Measurements from ENCODE around the gene JCHAIN. TPM values are rescaled to one million over a fixed set of nuclear protein-coding genes. Genes with fewer than 3 reads are reported as not detected.
"Not testable (repeated sequence)": the region's sequence is repeated elsewhere in the genome, so short reads cannot be mapped to it uniquely, and the experiment has no call there.

Gene JCHAIN
- total RNA-seq, 1 experiment from 2014 or later, result not detected

DNA sequence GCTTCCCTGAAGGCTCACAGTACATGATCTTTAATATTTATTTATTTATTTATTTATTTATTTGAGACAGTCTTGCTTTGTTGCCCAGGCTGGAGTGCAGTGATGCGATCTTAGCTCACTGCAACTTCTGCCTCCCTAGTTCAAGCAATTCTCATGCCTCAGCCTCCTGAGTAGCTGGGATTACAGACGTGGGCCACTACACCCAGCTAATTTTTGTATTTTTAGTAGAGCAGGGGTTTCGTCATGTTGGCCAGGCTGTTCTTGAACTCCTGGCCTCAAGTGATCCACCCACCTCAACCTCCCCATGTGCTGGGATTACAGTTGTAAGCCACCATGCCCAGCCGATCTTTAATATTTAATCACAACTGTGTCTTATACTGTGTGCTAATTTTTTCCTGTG lies 15.6 kb downstream of the JCHAIN start:
- H3K9me3 ChIP-seq (replicated peaks); H3K27ac ChIP-seq; H3K27me3 ChIP-seq (replicated peaks); H3K4me1 ChIP-seq (replicated peaks); DNase-seq (ENCODE audit: low read depth in 1 of 2, low spot score in 2 of 2); H3K4me3 ChIP-seq; H3K36me3 ChIP-seq: not testable (repeated sequence)

DNA sequence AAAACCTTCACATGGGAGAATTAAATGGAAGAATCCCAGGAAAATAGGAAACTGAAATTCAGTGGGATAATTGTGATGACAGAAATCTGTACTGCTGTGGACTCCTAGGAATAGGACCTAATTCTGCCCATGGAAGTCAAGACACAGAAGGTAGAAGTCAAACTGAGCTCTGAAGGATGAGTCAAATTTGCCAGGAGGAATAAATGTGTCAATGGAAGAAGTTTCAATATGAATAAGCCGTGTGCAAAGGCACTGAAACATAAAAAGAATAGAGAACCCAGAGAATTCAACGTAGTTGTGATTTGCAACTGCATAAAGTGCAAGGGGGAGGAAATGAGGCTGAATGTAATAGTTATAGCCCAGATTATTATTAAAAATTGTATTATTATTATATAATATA lies 26.1 kb downstream of the JCHAIN start:
- H3K4me1 ChIP-seq (replicated peaks), result no peaks in the 10 kb centered on the region
- no peaks in the 10 kb centered on the region for H3K27me3 ChIP-seq (replicated peaks)
- H3K36me3 ChIP-seq, result no peaks in the 10 kb centered on the region
- no peaks in the 10 kb centered on the region for H3K9me3 ChIP-seq (replicated peaks)
- DNase-seq (ENCODE audit: low read depth in 1 of 2, low spot score in 2 of 2), result no peak
- H3K27ac ChIP-seq, result no peak overlapping the region
- H3K4me3 ChIP-seq, result no peak overlapping the region

DNA sequence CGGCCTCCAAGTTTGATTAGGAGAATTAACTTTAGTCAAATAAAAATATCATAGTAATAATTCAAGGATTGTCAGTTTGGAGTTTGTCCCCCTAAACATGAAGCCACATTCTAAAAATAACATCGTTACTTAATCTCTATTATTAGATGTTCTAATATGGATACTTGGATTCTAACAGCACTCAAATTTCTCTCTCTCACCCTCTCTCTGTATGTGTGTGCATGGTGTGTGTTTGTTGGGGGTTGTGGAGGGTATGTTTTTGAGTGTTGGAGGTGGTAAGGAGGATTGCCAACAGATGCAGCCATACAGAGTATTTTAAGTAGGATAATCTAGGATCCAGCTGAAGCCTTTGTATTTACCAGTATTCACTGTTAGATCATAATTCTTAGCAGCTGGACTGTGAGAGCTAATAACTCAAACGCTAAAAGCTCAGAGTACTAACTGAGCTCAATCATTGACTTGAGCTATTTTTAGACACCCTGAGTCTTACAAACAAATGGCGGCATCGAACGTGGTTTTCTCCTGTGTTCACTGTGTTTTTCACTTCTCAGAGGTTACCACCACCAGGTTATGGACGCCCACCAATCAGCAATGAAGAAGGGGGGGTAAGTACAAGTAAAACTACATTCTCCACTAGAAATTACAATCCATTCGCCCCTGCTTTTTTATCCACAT lies 28.9 kb downstream of the JCHAIN start:
- Histone ChIP-seq H3K27me3 (replicated peaks) (no peaks in the 10 kb centered on the region), H3K4me3 (no peak overlapping the region), H3K9me3 (replicated peaks) (no peaks in the 10 kb centered on the region), H3K36me3 (no peaks in the 10 kb centered on the region), H3K4me1 (replicated peaks) (no peaks in the 10 kb centered on the region), H3K27ac (no peak overlapping the region)
- no peak for DNase-seq (ENCODE audit: low read depth in 1 of 2, low spot score in 2 of 2)

DNA sequence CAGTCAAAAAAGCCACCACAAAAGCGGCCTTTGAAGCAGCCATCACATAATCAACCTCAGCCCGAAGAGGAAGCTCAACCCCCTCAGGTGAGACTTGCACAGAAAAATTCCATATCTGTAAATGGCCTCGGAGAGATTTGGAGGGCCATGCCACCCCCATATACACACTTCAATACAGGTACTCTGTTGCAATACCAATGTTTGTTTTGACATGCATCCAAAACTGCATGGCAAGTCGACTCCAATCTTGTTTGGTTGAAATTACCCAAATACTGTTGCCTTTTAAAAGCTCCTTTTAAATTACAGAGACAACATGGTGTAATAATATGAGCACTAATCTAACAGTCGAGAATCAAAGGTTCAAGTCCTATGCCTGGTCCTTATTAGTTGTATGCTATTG lies 31.8 kb downstream of the JCHAIN start:
- no peak for DNase-seq (ENCODE audit: low read depth in 1 of 2, low spot score in 2 of 2)
- no peaks in the 10 kb centered on the region for H3K36me3 ChIP-seq
- H3K9me3 ChIP-seq (replicated peaks), result no peaks in the 10 kb centered on the region
- no peaks in the 10 kb centered on the region for H3K27me3 ChIP-seq (replicated peaks)
- H3K4me1 ChIP-seq (replicated peaks), result no peaks in the 10 kb centered on the region
- H3K4me3 ChIP-seq, result no peak overlapping the region
- H3K27ac ChIP-seq, result no peak overlapping the region

DNA sequence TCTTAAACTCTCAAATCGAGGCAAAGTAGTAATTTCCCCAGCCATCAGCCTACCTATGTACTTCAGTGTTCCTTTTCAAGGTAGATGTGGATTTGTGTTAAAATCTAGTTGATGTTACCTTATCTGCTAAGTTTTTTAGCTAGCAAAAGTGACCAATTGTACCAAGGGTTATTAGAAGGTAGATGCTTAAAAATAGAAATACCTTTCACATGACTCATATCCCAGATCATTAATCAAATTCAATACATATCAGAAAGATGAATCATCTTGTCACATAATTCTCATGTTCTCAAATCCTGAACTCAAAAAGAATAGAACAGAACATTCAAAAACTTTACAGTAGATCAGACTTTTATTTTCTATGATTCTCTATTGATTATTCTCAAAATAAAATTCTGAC lies 34.3 kb downstream of the JCHAIN start:
- Histone ChIP-seq H3K36me3 (no peaks in the 10 kb centered on the region), H3K4me1 (replicated peaks) (no peaks in the 10 kb centered on the region), H3K4me3 (no peak overlapping the region), H3K27me3 (replicated peaks) (no peaks in the 10 kb centered on the region), H3K9me3 (replicated peaks) (no peaks in the 10 kb centered on the region), H3K27ac (no peak overlapping the region)
- DNase-seq (ENCODE audit: low read depth in 1 of 2, low spot score in 2 of 2), result no peak

DNA sequence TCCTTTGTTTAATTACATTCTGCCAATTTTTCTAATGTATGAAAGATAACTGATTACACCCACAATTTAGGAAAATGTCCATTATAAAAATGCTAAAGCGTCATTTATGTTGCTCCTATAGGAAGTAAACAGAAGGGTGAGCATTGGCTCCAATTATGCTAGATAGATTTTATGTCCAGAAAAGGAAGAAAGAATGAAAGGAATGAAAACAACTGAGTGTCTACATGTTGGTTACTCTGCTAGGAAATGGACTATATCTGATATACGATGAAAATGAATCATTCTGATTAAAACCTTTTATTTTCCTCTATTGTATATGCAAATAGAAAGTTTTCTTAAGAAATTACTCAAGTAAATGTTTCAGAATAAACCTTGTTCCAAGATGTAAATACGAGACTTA lies 36.1 kb downstream of the JCHAIN start:
- no peak overlapping the region for H3K4me3 ChIP-seq
- no peaks in the 10 kb centered on the region for H3K9me3 ChIP-seq (replicated peaks)
- no peaks in the 10 kb centered on the region for H3K27me3 ChIP-seq (replicated peaks)
- no peak overlapping the region for H3K27ac ChIP-seq
- H3K36me3 ChIP-seq, result no peaks in the 10 kb centered on the region
- no peaks in the 10 kb centered on the region for H3K4me1 ChIP-seq (replicated peaks)
- DNase-seq (ENCODE audit: low read depth in 1 of 2, low spot score in 2 of 2), result no peak

DNA sequence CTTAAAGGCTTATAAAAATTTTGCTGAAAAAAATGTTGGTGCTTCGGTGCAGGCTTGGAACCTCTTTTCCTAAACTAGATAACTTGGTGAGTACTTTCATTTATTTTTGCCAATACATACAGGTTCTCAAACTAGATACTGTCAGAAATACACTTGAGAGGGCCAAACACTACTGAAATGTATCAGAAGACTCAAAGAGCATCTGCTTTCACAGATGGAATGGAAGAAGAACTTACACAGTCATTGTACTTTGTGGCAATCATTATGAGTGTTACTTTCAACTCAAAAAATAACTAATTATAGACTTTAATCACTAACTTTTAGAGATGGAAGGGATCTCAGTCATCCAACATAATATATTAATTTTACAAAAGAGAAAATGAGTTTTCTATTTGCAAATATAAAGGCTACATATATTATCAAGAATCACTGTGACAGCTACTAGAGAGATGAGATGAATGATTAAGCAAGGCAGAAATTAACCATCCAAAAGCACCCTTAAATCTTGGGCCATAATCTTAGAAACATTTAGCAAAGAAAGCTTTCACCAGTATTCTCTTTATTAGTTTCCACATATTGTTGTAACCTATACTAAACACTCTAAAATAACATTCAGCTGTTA lies 36.7 kb downstream of the JCHAIN start:
- H3K36me3 ChIP-seq, result no peaks in the 10 kb centered on the region
- H3K27ac ChIP-seq, result no peak overlapping the region
- H3K27me3 ChIP-seq (replicated peaks), result no peaks in the 10 kb centered on the region
- H3K4me3 ChIP-seq, result no peak overlapping the region
- DNase-seq (ENCODE audit: low read depth in 1 of 2, low spot score in 2 of 2), result no peak
- H3K4me1 ChIP-seq (replicated peaks), result no peaks in the 10 kb centered on the region
- no peaks in the 10 kb centered on the region for H3K9me3 ChIP-seq (replicated peaks)

DNA sequence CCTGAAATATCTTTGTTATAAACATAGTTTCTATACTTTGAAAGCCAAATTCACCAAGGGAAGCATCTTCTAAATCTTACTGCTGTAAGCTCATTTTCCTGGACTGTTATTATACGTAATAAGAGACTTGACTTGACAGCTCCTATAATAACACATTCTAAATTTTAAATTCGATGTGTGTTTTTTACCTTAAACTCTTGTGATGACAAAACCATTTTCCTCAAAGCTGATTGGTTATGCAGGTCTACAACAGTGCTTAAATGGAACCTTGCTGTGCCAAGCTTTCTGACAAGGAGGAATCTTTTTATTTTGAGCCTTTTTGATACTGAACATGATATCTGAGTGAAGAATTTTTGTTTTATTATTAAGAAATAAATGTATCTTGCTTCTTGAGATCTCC lies 37.9 kb downstream of the JCHAIN start, which contains the start of gene ENAM:
Gene ENAM, plus strand, starts transcription at position 301 of the 400 bp plus-strand sequence. CDS start 757 bp downstream, outside the sequence.
- no peak for DNase-seq (ENCODE audit: low read depth in 1 of 2, low spot score in 2 of 2)
- Histone ChIP-seq H3K4me3 (no peak within 1 kb of the TSS), H3K27me3 (replicated peaks) (no peaks in the 10 kb centered on the region), H3K9me3 (replicated peaks) (no peaks in the 10 kb centered on the region), H3K27ac (no peak within 1 kb of the TSS), H3K4me1 (replicated peaks) (no peaks in the 10 kb centered on the region), H3K36me3 (no peaks in the 10 kb centered on the region)

DNA sequence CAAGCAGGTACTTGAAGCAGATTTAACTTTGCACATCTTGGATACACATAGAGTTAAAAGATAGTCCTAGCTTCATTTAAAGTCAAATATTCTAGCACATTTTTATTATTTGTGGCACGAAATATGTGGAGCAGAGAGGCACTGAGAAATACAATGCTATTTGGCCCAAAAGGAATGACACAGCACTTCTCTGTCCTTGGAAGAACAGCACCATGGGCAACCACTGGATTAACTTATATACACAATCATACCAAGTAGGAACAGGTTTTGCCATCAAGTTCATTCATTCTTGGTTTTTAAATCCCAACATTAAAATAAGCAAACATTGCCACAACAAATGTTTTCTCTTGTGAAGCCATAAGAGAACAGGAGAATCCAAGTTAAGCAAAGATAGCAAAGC lies 38.7 kb downstream of the JCHAIN start:
- no peak for DNase-seq (ENCODE audit: low read depth in 1 of 2, low spot score in 2 of 2)
- H3K4me3 ChIP-seq, result no peak overlapping the region
- no peaks in the 10 kb centered on the region for H3K9me3 ChIP-seq (replicated peaks)
- H3K27me3 ChIP-seq (replicated peaks), result no peaks in the 10 kb centered on the region
- no peaks in the 10 kb centered on the region for H3K36me3 ChIP-seq
- no peak overlapping the region for H3K27ac ChIP-seq
- H3K4me1 ChIP-seq (replicated peaks), result no peaks in the 10 kb centered on the region

DNA sequence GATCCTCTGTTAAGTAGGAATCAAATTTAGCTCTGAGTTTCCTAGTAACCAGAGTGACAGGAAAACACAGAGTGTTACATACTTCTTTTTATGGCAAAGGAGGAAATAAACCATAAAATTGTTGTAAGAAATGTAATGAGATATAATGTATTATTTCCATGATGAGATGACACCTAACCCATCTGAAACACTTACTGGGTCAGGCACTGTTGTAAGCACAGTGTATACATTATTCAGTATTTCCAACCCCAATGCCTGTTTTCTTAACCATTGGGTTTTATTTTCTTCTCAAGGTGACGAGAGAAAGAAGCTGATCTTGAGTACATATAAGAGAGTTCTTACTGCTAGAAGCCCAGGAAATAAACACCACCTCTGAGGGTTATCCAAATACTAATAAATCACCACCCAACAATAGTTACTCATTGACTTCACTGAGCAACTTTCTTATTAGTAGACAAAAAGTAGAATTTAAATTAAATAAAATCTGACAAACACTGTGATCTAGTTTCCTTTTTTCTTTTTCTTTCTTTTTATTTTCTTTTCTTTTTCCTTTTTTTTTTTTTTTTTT lies 42.0 kb downstream of the JCHAIN start:
- no peak overlapping the region for H3K27ac ChIP-seq
- H3K9me3 ChIP-seq (replicated peaks), result no peaks in the 10 kb centered on the region
- no peaks in the 10 kb centered on the region for H3K36me3 ChIP-seq
- H3K27me3 ChIP-seq (replicated peaks), result no peaks in the 10 kb centered on the region
- H3K4me1 ChIP-seq (replicated peaks), result no peaks in the 10 kb centered on the region
- no peak overlapping the region for H3K4me3 ChIP-seq
- no peak for DNase-seq (ENCODE audit: low read depth in 1 of 2, low spot score in 2 of 2)

DNA sequence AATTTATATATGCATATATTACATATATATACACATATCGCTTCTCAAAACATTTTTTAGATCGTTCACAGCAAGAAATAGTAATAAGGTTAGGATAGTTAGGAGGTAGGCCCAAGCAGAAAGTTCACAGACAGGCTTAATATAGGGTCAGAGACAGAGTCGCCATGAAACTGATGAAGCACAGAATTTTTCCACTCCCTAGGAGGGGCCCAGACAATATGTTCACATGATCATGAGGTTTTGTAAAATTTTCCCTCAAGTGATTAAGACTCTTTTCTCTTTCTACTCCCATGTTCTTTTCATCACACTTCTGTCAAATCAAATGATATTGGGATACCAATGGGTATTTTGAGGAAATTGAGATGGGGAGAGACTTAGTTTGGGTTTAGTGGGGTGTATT lies 43.0 kb downstream of the JCHAIN start:
- H3K4me3 ChIP-seq, result no peak overlapping the region
- no peak overlapping the region for H3K27ac ChIP-seq
- no peaks in the 10 kb centered on the region for H3K4me1 ChIP-seq (replicated peaks)
- H3K27me3 ChIP-seq (replicated peaks), result no peaks in the 10 kb centered on the region
- no peaks in the 10 kb centered on the region for H3K36me3 ChIP-seq
- DNase-seq (ENCODE audit: low read depth in 1 of 2, low spot score in 2 of 2), result no peak
- H3K9me3 ChIP-seq (replicated peaks), result no peaks in the 10 kb centered on the region

DNA sequence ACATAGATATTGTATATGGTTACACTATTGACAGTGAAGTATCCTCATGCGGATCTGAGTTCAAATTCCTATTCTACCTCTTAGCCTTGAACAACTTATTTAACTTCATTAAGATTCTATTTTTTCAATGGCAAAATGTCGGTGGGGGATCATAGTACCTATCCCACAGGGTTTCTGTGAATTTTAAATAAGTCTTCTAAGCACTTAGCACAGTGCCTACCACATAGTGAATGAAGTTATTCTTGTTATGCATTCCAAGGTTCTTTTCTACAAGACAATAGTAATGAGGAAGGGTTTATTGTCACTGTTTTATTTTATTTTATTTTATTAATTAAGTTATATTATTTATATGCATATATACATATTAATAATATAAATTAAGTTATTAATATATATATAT lies 46.5 kb downstream of the JCHAIN start:
- Histone ChIP-seq H3K4me3 (no peak overlapping the region), H3K27ac (no peak overlapping the region), H3K36me3 (no peaks in the 10 kb centered on the region), H3K9me3 (replicated peaks) (no peaks in the 10 kb centered on the region), H3K27me3 (replicated peaks) (no peaks in the 10 kb centered on the region), H3K4me1 (replicated peaks) (no peaks in the 10 kb centered on the region)
- DNase-seq (ENCODE audit: low read depth in 1 of 2, low spot score in 2 of 2), result no peak

DNA sequence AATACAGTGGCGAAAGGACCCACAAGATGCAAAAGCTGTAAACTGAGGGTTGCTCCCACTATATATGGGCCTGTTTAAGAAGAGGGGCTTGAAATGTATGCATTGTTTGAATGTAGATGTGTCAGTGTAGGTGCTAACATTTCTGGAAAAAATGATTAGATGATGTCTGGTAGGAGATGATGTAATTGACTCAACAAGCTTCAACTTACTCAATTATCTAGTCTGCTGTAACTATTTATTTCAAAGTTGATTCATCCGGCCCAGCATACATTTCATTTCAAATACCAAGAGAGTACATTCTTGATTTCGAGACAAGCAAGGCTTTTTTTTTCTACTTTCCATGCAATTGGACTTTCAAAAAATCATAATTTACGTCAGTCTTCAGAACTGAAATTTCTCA lies 47.0 kb downstream of the JCHAIN start:
- Histone ChIP-seq H3K9me3 (replicated peaks) (no peaks in the 10 kb centered on the region), H3K27ac (no peak overlapping the region), H3K4me3 (no peak overlapping the region), H3K27me3 (replicated peaks) (no peaks in the 10 kb centered on the region), H3K36me3 (no peaks in the 10 kb centered on the region), H3K4me1 (replicated peaks) (no peaks in the 10 kb centered on the region)
- DNase-seq (ENCODE audit: low read depth in 1 of 2, low spot score in 2 of 2), result no peak

DNA sequence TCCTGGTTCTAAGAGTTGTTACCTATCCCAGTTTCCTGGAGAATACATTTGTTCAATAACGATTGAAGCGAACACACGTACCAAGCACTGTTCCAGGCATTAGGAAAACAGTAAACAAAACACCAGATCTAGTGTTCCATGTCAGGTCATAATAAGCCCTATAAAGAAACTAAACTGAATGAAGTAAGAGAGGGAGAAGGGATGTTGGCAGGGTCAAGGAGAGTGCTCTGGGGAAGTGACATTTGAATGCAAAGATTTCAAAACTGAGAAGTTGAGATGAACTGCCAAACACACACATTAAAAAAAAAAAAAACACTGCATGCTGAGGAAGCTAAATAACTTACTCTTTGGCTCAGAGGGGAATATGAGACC lies 52.1 kb downstream of the JCHAIN start:
- H3K4me1 ChIP-seq (replicated peaks), result no peaks in the 10 kb centered on the region
- H3K9me3 ChIP-seq (replicated peaks), result no peaks in the 10 kb centered on the region
- no peaks in the 10 kb centered on the region for H3K36me3 ChIP-seq
- peaks cover 22% of the 10 kb centered on the region for H3K27me3 ChIP-seq (replicated peaks)
- H3K27ac ChIP-seq, result no peak overlapping the region
- DNase-seq (ENCODE audit: low read depth in 1 of 2, low spot score in 2 of 2), result no peak
- H3K4me3 ChIP-seq, result no peak overlapping the region
